Measurements from ENCODE around the gene EREG.

GRCh38 chr4:74389494-74389893 lies 24.5 kb downstream of the EREG start:
- TF ChIP-seq CTCF (IDR thresholded peaks at IDR 0.05) (no peak), POLR2A (IDR thresholded peaks at IDR 0.05) (no peak)

All from suprapubic skin (tissue), 3 donors.